ENCODE data around the gene NOVA1. TPM values are rescaled to one million over a fixed set of nuclear protein-coding genes. Genes with fewer than 3 reads are reported as not detected.

The NOVA1 gene
- total RNA-seq, 1 experiment from 2014 or later: not detected

DNA sequence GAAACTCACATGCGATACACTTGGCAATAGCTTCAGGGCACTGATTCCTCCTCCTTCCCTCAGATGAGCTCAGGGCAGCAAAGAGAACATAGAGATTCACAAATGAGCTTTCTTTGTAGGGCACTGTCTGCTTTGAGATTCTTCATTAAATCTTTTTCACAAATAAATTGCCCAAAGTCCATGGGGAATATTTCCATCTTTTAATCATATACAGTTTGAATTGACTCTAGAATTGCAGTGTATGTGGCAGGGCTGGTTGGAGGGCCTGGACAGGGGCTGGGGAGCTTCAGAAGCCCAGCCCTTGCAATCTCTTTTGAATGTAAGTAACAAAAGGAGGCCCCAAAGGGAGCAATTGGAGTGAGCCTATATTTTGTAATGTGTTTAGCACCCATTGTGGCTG lies 197.5 kb downstream of the NOVA1 start:
- Histone ChIP-seq H3K27me3 (ENCODE audit: insufficient read depth, low read length) (no peaks in the 10 kb centered on the region), H3K4me3 (replicated peaks in 1 of 2; ENCODE audit: low read depth in 1 of 2, low read length in 2 of 2) (no peak overlapping the region), H3K4me1 (ENCODE audit: control insufficient read depth in 1 of 2, insufficient read depth in 2 of 2, low read length in 2 of 2) (no peaks in the 10 kb centered on the region), H3K9me3 (ENCODE audit: control insufficient read depth in 1 of 2, insufficient read depth in 1 of 2, low read depth in 1 of 2, low read length in 2 of 2) (peaks cover 12 to 36% of the 10 kb centered on the region in 2 experiments; a peak in 2 of 4 replicates), H3K27ac (ENCODE audit: low read depth, low read length) (no peak overlapping the region), H4K20me1 (ENCODE audit: insufficient read depth) (no peaks in the 10 kb centered on the region), H3K4me2 (ENCODE audit: low read length) (no peak overlapping the region), H3K36me3 (ENCODE audit: control insufficient read depth in 1 of 2, insufficient read depth in 2 of 2, low read length in 2 of 2) (no peaks in the 10 kb centered on the region; a peak in 1 of 4 replicates), H3K79me2 (ENCODE audit: insufficient read depth, low read length) (no peaks in the 10 kb centered on the region), H2AFZ (ENCODE audit: low read depth, low read length, poor library complexity, severe bottlenecking) (no peak overlapping the region), H3K9me2 (ENCODE audit: insufficient read depth) (no peaks in the 10 kb centered on the region), H3K9ac (ENCODE audit: low read length) (no peak overlapping the region)
- RAD21 ChIA-PET (ENCODE audit: low non-redundant PET in 1 of 2, low total read pairs in 2 of 2, uncharacterized antibody in 2 of 2, unreplicated experiment in 2 of 2): no interaction called here
- DNase-seq (ENCODE audit: low read depth, low spot score) (no peak), ATAC-seq (no peak)
- intact Hi-C loops (cut with micrococcal nuclease): no loop called here
- no TSS peak for BruUV-seq (replicated peaks)
- CTCF ChIA-PET: no interaction called here
- TF ChIP-seq EZH2 (IDR thresholded peaks at IDR 0.05): no peak
- no peak for TF ChIP-seq POLR2A (IDR thresholded peaks at IDR 0.05; ENCODE audit: borderline replicate concordance, extremely low read depth, insufficient read depth, insufficient read length)
- no peak for TF ChIP-seq SIN3A (IDR thresholded peaks at IDR 0.05; ENCODE audit: low read depth)
- TF ChIP-seq, protein P1, sequence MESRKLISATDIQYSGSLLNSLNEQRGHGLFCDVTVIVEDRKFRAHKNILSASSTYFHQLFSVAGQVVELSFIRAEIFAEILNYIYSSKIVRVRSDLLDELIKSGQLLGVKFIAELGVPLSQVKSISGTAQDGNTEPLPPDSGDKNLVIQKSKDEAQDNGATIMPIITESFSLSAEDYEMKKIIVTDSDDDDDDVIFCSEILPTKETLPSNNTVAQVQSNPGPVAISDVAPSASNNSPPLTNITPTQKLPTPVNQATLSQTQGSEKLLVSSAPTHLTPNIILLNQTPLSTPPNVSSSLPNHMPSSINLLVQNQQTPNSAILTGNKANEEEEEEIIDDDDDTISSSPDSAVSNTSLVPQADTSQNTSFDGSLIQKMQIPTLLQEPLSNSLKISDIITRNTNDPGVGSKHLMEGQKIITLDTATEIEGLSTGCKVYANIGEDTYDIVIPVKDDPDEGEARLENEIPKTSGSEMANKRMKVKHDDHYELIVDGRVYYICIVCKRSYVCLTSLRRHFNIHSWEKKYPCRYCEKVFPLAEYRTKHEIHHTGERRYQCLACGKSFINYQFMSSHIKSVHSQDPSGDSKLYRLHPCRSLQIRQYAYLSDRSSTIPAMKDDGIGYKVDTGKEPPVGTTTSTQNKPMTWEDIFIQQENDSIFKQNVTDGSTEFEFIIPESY (IDR thresholded peaks at IDR 0.05; ENCODE audit: extremely low read depth, insufficient replicate concordance, low read length): no peak
- TF ChIP-seq, protein P2, sequence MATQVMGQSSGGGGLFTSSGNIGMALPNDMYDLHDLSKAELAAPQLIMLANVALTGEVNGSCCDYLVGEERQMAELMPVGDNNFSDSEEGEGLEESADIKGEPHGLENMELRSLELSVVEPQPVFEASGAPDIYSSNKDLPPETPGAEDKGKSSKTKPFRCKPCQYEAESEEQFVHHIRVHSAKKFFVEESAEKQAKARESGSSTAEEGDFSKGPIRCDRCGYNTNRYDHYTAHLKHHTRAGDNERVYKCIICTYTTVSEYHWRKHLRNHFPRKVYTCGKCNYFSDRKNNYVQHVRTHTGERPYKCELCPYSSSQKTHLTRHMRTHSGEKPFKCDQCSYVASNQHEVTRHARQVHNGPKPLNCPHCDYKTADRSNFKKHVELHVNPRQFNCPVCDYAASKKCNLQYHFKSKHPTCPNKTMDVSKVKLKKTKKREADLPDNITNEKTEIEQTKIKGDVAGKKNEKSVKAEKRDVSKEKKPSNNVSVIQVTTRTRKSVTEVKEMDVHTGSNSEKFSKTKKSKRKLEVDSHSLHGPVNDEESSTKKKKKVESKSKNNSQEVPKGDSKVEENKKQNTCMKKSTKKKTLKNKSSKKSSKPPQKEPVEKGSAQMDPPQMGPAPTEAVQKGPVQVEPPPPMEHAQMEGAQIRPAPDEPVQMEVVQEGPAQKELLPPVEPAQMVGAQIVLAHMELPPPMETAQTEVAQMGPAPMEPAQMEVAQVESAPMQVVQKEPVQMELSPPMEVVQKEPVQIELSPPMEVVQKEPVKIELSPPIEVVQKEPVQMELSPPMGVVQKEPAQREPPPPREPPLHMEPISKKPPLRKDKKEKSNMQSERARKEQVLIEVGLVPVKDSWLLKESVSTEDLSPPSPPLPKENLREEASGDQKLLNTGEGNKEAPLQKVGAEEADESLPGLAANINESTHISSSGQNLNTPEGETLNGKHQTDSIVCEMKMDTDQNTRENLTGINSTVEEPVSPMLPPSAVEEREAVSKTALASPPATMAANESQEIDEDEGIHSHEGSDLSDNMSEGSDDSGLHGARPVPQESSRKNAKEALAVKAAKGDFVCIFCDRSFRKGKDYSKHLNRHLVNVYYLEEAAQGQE (IDR thresholded peaks at IDR 0.05; ENCODE audit: low read depth): no peak
- POLR2A ChIA-PET: no interaction called here

Measured in HCT116 (cell line).